22Rv1 (cell line): ENCODE data around the gene CEP57L1.

ENCODE experiments used
- ZFX ChIP-seq: fragments of 450-650 bp; IDR thresholded peaks from 2 replicates; pipeline ENCODE4 v1.6.1; 2017; ENCODE audit warnings: antibody characterized with exemption, borderline replicate concordance
- TF ChIP-seq, protein P1 (sequence below): fragments of 450-650 bp; IDR thresholded peaks from 2 replicates; pipeline ENCODE4 v1.5.1; 2017; ENCODE audit warnings: mild to moderate bottlenecking

DNA sequence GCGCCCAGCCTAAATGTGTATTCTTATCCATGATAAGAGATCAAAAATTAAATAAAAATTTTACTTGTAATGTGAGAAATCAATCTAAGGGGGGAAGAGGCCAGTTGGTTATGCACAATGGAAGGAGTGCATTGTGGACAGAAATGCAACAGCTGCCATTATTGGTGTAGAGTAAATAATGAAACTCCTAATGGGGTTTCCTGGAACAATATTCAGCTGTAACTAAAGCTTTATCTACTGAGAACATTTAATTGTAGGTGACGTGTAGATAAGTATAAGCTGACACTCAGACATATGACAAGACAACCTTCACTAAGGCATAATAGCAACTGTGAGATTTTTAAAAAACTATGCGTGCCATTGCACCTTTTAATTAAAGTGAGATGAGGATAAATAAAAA is 71.4 kb downstream of the CEP57L1 start:
- TF ChIP-seq, protein P1, sequence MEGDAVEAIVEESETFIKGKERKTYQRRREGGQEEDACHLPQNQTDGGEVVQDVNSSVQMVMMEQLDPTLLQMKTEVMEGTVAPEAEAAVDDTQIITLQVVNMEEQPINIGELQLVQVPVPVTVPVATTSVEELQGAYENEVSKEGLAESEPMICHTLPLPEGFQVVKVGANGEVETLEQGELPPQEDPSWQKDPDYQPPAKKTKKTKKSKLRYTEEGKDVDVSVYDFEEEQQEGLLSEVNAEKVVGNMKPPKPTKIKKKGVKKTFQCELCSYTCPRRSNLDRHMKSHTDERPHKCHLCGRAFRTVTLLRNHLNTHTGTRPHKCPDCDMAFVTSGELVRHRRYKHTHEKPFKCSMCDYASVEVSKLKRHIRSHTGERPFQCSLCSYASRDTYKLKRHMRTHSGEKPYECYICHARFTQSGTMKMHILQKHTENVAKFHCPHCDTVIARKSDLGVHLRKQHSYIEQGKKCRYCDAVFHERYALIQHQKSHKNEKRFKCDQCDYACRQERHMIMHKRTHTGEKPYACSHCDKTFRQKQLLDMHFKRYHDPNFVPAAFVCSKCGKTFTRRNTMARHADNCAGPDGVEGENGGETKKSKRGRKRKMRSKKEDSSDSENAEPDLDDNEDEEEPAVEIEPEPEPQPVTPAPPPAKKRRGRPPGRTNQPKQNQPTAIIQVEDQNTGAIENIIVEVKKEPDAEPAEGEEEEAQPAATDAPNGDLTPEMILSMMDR = no peak
- no peak for TF ChIP-seq ZFX
